GM21576 (cell line): ENCODE measurements around the gene UBA5.
"Not testable (repeated sequence)": the region's sequence is repeated elsewhere in the genome, so short reads cannot be mapped to it uniquely, and the experiment has no call there.

ENCODE experiments used
- ATAC-seq: cut with Tn5 transposase; IDR thresholded peaks from one replicate; pipeline ENCODE4 v1.9.1; 2021; ENCODE audit warnings: mild to moderate bottlenecking, moderate library complexity; ENCODE audit not compliant: unreplicated experiment

UBA5 gene

GRCh38 chr3:132660052-132660810 lies at the start of gene UBA5:
Gene UBA5, plus strand, starts transcription at chr3:132660329. Its CDS starts 209 bp downstream, at chr3:132660538.
- ATAC-seq: peak; percentile 58

GRCh38 chr3:132615301-132615700 lies 44.8 kb upstream of the UBA5 start:
- ATAC-seq: not testable (repeated sequence)

- no peak for ATAC-seq
Observed at GRCh38 chr3:132615881-132616280, 44.2 kb upstream of the UBA5 start.

GRCh38 chr3:132616780-132617179 lies 43.3 kb upstream of the UBA5 start:
- ATAC-seq: no peak

- ATAC-seq: no peak
Observed at GRCh38 chr3:132622148-132622547, 38.0 kb upstream of the UBA5 start.

GRCh38 chr3:132622761-132623160 lies 37.4 kb upstream of the UBA5 start:
- ATAC-seq: no peak

GRCh38 chr3:132623646-132624045 lies 36.5 kb upstream of the UBA5 start:
- ATAC-seq: no peak

- no peak for ATAC-seq
Observed at GRCh38 chr3:132624790-132625189, 35.3 kb upstream of the UBA5 start.

- ATAC-seq: peak; percentile 90
Observed at GRCh38 chr3:132625613-132626012, 34.5 kb upstream of the UBA5 start.

- ATAC-seq: no peak
Observed at GRCh38 chr3:132626955-132627354, 33.2 kb upstream of the UBA5 start.

- no peak for ATAC-seq
Observed at GRCh38 chr3:132628157-132628556, 32.0 kb upstream of the UBA5 start.

GRCh38 chr3:132629928-132630327 lies 30.2 kb upstream of the UBA5 start:
- no peak for ATAC-seq

GRCh38 chr3:132630612-132631011 lies 29.5 kb upstream of the UBA5 start:
- ATAC-seq: no peak

- ATAC-seq: no peak
Observed at GRCh38 chr3:132635052-132635451, 25.1 kb upstream of the UBA5 start.

- ATAC-seq: no peak
Observed at GRCh38 chr3:132637590-132637989, 22.5 kb upstream of the UBA5 start.

- no peak for ATAC-seq
Observed at GRCh38 chr3:132638706-132639105, 21.4 kb upstream of the UBA5 start.

GRCh38 chr3:132641427-132641826 lies 18.7 kb upstream of the UBA5 start:
- not testable (repeated sequence) for ATAC-seq

- no peak for ATAC-seq
Observed at GRCh38 chr3:132641837-132642538, 18.1 kb upstream of the UBA5 start.

GRCh38 chr3:132642539-132642847 lies 17.6 kb upstream of the UBA5 start:
- ATAC-seq: no peak

GRCh38 chr3:132643366-132643765 lies 16.8 kb upstream of the UBA5 start:
- ATAC-seq: no peak

GRCh38 chr3:132645058-132645457 lies 15.1 kb upstream of the UBA5 start:
- ATAC-seq: no peak

- ATAC-seq: no peak
Observed at GRCh38 chr3:132650153-132650552, 10.0 kb upstream of the UBA5 start.
